Measurements from ENCODE around the gene MSANTD7. TPM values are rescaled to one million over a fixed set of nuclear protein-coding genes. Genes with fewer than 3 reads are reported as not detected.
"Not testable (repeated sequence)": the region's sequence is repeated elsewhere in the genome, so short reads cannot be mapped to it uniquely, and the experiment has no call there.

MSANTD7 gene
- total RNA-seq, 1 experiment from 2014 or later: 14.3 TPM

DNA sequence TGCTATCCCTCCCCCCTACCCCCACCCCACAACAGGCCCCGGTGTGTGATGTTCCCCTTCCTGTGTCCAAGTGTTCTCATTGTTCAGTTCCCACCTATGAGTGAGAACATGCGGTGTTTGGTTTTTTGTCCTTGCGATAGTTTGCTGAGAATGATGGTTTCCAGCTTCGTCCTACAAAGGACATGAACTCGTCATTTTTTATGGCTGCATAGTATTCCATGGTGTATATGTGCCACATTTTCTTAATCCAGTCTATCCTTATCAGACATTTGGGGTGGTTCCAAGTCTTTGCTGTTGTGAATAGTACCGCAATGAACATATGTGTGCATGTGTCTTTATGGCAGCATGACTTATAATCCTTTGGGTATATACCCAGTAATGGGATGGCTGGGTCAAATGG, 26.4 kb downstream of the MSANTD7 start:
- DNase-seq (ENCODE audit: low read depth, low spot score); ATAC-seq; H2AFZ ChIP-seq (ENCODE audit: low read depth, low read length, poor library complexity, severe bottlenecking); POLR2A ChIA-PET; H3K9ac ChIP-seq (ENCODE audit: low read length); RAD21 ChIA-PET (ENCODE audit: low non-redundant PET in 1 of 2, low total read pairs in 2 of 2, uncharacterized antibody in 2 of 2, unreplicated experiment in 2 of 2); intact Hi-C loops (cut with micrococcal nuclease); H3K9me3 ChIP-seq (ENCODE audit: control insufficient read depth in 1 of 2, insufficient read depth in 1 of 2, low read depth in 1 of 2, low read length in 2 of 2); CTCF ChIA-PET; H3K27ac ChIP-seq (ENCODE audit: low read depth, low read length); H3K4me3 ChIP-seq (replicated peaks in 1 of 2; ENCODE audit: low read depth in 1 of 2, low read length in 2 of 2); H3K79me2 ChIP-seq (ENCODE audit: insufficient read depth, low read length); H3K4me1 ChIP-seq (ENCODE audit: control insufficient read depth in 1 of 2, insufficient read depth in 2 of 2, low read length in 2 of 2); H4K20me1 ChIP-seq (ENCODE audit: insufficient read depth); H3K4me2 ChIP-seq (ENCODE audit: low read length); H3K27me3 ChIP-seq (ENCODE audit: insufficient read depth, low read length); H3K9me2 ChIP-seq (ENCODE audit: insufficient read depth): not testable (repeated sequence)
- TSS peak; percentile 24 for BruUV-seq (replicated peaks)
- peaks cover 11 to 13% of the 10 kb centered on the region in 2 experiments; a peak in 3 of 4 replicates for H3K36me3 ChIP-seq (ENCODE audit: control insufficient read depth in 1 of 2, insufficient read depth in 2 of 2, low read length in 2 of 2)

DNA sequence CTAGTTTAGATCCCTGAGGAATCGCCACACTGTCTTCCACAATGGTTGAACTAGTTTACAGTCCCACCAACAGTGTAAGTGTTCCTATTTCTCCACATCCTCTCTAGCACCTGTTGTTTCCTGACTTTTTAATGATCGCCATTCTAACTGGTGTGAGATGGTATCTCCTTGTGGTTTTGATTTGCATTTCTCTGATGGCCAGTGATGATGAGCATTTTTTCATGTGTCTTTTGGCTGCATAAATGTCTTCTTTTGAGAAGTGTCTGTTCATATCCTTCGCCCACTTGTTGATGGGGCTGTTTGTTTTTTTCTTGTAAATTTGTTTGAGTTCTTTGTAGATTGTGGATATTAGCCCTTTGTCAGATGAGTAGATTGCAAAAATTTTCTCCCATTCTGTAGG, 26.8 kb downstream of the MSANTD7 start:
- H3K4me3 ChIP-seq (replicated peaks in 1 of 2; ENCODE audit: low read depth in 1 of 2, low read length in 2 of 2); H3K4me2 ChIP-seq (ENCODE audit: low read length); DNase-seq (ENCODE audit: low read depth, low spot score); H4K20me1 ChIP-seq (ENCODE audit: insufficient read depth); H3K4me1 ChIP-seq (ENCODE audit: control insufficient read depth in 1 of 2, insufficient read depth in 2 of 2, low read length in 2 of 2); H3K79me2 ChIP-seq (ENCODE audit: insufficient read depth, low read length); H2AFZ ChIP-seq (ENCODE audit: low read depth, low read length, poor library complexity, severe bottlenecking); intact Hi-C loops (cut with micrococcal nuclease); H3K27me3 ChIP-seq (ENCODE audit: insufficient read depth, low read length); POLR2A ChIA-PET; BruUV-seq (replicated peaks); H3K9ac ChIP-seq (ENCODE audit: low read length); H3K27ac ChIP-seq (ENCODE audit: low read depth, low read length); H3K9me3 ChIP-seq (ENCODE audit: control insufficient read depth in 1 of 2, insufficient read depth in 1 of 2, low read depth in 1 of 2, low read length in 2 of 2); H3K9me2 ChIP-seq (ENCODE audit: insufficient read depth); RAD21 ChIA-PET (ENCODE audit: low non-redundant PET in 1 of 2, low total read pairs in 2 of 2, uncharacterized antibody in 2 of 2, unreplicated experiment in 2 of 2); CTCF ChIA-PET; ATAC-seq: not testable (repeated sequence)
- H3K36me3 ChIP-seq (ENCODE audit: control insufficient read depth in 1 of 2, insufficient read depth in 2 of 2, low read length in 2 of 2): peaks cover 13 to 15% of the 10 kb centered on the region in 2 experiments; a peak in 3 of 4 replicates

DNA sequence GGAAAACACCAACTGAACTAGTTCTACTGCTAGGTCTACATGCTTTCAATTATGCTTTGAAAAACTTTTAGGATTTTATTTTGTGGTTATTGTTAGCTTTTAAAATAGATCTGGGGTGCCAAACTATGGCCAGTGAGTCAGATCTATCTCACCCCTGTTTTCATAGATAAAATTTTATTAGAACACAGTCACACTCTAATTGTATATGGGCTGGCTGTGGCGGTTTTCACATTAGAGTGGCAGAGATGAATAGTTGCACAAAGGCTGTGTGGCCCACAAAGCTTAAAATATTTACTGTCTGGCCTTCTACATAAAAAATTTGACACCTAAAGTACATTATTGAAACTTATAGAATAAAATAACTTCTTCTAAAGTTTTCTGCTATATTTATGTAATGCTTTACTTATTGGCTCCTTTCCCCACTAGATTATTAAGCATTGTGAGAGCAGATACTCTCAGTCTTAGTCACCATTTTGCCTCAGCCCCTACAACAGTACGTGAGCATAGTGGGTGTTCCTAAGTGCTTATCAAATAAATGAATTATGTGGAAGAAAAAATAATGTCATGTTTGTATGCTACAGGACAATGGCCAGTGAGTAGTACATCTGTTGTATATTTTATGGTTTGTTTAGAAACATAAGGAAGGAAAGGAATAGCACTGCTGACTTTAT, 35.1 kb downstream of the MSANTD7 start:
- intact Hi-C loops (cut with micrococcal nuclease): no loop called here
- no peak overlapping the region for H3K4me3 ChIP-seq (replicated peaks in 1 of 2; ENCODE audit: low read depth in 1 of 2, low read length in 2 of 2)
- H3K36me3 ChIP-seq (ENCODE audit: control insufficient read depth in 1 of 2, insufficient read depth in 2 of 2, low read length in 2 of 2): peaks cover 7 to 9% of the 10 kb centered on the region in 2 experiments; a peak in 2 of 4 replicates
- TF ChIP-seq, protein P1, sequence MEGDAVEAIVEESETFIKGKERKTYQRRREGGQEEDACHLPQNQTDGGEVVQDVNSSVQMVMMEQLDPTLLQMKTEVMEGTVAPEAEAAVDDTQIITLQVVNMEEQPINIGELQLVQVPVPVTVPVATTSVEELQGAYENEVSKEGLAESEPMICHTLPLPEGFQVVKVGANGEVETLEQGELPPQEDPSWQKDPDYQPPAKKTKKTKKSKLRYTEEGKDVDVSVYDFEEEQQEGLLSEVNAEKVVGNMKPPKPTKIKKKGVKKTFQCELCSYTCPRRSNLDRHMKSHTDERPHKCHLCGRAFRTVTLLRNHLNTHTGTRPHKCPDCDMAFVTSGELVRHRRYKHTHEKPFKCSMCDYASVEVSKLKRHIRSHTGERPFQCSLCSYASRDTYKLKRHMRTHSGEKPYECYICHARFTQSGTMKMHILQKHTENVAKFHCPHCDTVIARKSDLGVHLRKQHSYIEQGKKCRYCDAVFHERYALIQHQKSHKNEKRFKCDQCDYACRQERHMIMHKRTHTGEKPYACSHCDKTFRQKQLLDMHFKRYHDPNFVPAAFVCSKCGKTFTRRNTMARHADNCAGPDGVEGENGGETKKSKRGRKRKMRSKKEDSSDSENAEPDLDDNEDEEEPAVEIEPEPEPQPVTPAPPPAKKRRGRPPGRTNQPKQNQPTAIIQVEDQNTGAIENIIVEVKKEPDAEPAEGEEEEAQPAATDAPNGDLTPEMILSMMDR (IDR thresholded peaks at IDR 0.05 in 2 of 3, conservative IDR thresholded peaks at IDR 0.05 in 1 of 3; ENCODE audit: borderline replicate concordance in 1 of 3, insufficient read depth in 1 of 3, low read depth in 2 of 3, low read length in 2 of 3): no peak
- TF ChIP-seq EZH2 (IDR thresholded peaks at IDR 0.05) (no peak), SRF (IDR thresholded peaks at IDR 0.05; ENCODE audit: low read depth) (no peak)
- TF ChIP-seq, protein P2, sequence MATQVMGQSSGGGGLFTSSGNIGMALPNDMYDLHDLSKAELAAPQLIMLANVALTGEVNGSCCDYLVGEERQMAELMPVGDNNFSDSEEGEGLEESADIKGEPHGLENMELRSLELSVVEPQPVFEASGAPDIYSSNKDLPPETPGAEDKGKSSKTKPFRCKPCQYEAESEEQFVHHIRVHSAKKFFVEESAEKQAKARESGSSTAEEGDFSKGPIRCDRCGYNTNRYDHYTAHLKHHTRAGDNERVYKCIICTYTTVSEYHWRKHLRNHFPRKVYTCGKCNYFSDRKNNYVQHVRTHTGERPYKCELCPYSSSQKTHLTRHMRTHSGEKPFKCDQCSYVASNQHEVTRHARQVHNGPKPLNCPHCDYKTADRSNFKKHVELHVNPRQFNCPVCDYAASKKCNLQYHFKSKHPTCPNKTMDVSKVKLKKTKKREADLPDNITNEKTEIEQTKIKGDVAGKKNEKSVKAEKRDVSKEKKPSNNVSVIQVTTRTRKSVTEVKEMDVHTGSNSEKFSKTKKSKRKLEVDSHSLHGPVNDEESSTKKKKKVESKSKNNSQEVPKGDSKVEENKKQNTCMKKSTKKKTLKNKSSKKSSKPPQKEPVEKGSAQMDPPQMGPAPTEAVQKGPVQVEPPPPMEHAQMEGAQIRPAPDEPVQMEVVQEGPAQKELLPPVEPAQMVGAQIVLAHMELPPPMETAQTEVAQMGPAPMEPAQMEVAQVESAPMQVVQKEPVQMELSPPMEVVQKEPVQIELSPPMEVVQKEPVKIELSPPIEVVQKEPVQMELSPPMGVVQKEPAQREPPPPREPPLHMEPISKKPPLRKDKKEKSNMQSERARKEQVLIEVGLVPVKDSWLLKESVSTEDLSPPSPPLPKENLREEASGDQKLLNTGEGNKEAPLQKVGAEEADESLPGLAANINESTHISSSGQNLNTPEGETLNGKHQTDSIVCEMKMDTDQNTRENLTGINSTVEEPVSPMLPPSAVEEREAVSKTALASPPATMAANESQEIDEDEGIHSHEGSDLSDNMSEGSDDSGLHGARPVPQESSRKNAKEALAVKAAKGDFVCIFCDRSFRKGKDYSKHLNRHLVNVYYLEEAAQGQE (IDR thresholded peaks at IDR 0.05; ENCODE audit: low read depth): no peak
- H4K20me1 ChIP-seq (ENCODE audit: insufficient read depth): no peaks in the 10 kb centered on the region
- no peaks in the 10 kb centered on the region for H3K9me2 ChIP-seq (ENCODE audit: insufficient read depth)
- no peak for DNase-seq (ENCODE audit: low read depth, low spot score)
- peaks cover 6 to 14% of the 10 kb centered on the region in 2 experiments for H3K4me1 ChIP-seq (ENCODE audit: control insufficient read depth in 1 of 2, insufficient read depth in 2 of 2, low read length in 2 of 2)
- ChIA-PET CTCF (no interaction called here), RAD21 (ENCODE audit: low non-redundant PET in 1 of 2, low total read pairs in 2 of 2, uncharacterized antibody in 2 of 2, unreplicated experiment in 2 of 2) (no interaction called here), POLR2A (no interaction called here)
- peaks cover 19% of the 10 kb centered on the region for H3K79me2 ChIP-seq (ENCODE audit: insufficient read depth, low read length)
- no peak overlapping the region for H2AFZ ChIP-seq (ENCODE audit: low read depth, low read length, poor library complexity, severe bottlenecking)
- no TSS peak for BruUV-seq (replicated peaks)
- H3K9ac ChIP-seq (ENCODE audit: low read length): no peak overlapping the region
- no peaks in the 10 kb centered on the region for H3K9me3 ChIP-seq (ENCODE audit: control insufficient read depth in 1 of 2, insufficient read depth in 1 of 2, low read depth in 1 of 2, low read length in 2 of 2)
- no peaks in the 10 kb centered on the region for H3K27me3 ChIP-seq (ENCODE audit: insufficient read depth, low read length)
- H3K27ac ChIP-seq (ENCODE audit: low read depth, low read length): no peak overlapping the region
- no peak overlapping the region for H3K4me2 ChIP-seq (ENCODE audit: low read length)
- ATAC-seq: no peak
